Adrenal gland (tissue), 12 donors: ENCODE data around the gene DIO3. TPM values are rescaled to one million over a fixed set of nuclear protein-coding genes. Genes with fewer than 3 reads are reported as not detected.

Experiments
- DNase-seq, 7 donors: peaks; one replicate each; pipeline ENCODE4 v3.0.0-alpha.2; 2019 to 2020
- H3K27ac ChIP-seq, 5 donors: fragments of 200-600 bp; sonication (generic) in 4 of 5; 1 replicate in 3 of 5; 2 replicates in 2 of 5; pipeline versions ENCODE4 v1.5.1 to v1.8.0; 2016 to 2020; ENCODE audit warnings: mild to moderate bottlenecking in 1 of 5
- H3K27me3 ChIP-seq: fragments of 200-600 bp; 2 replicates; pipeline ENCODE4 v1.8.0; 2021
- H3K36me3 ChIP-seq, 2 donors: fragments of 200-600 bp; replicated peaks in 1 of 2; 1 replicate in 1 of 2; 2 replicates in 1 of 2; pipeline versions ENCODE4 v1.5.1 to v1.8.0; 2018 to 2022
- H3K4me1 ChIP-seq, 2 donors: fragments of 200-600 bp; replicated peaks in 1 of 2; 1 replicate in 1 of 2; 2 replicates in 1 of 2; pipeline versions ENCODE4 v1.5.1 to v1.8.0; 2018 to 2021
- H3K4me3 ChIP-seq, 4 donors: fragments of 200-600 bp; sonication (generic) in 3 of 4; one replicate each; pipeline ENCODE4 v1.5.1; 2016 to 2018
- H3K9me3 ChIP-seq, 3 donors: fragments of 200-600 bp; sonication (generic) in 1 of 3; replicated peaks in 1 of 3; 1 replicate in 2 of 3; 2 replicates in 1 of 3; pipeline versions ENCODE4 v1.5.1 to v1.8.0; 2016 to 2021
- POLR2A ChIP-seq, 2 donors: fragments of 450-650 bp; IDR thresholded peaks; one replicate each; pipeline ENCODE4 v1.6.1; 2017; ENCODE audit warnings: antibody characterized with exemption in 2 of 2, mild to moderate bottlenecking in 2 of 2, moderate library complexity in 1 of 2
- WGBS, 4 donors: extraction: QIAGEN DNeasy Blood & Tissue Kit in 2 of 4; methylation state at CpG; one replicate each; pipeline versions ENCODE4 v1.1.5 to v1.1.7; 2013 to 2017; 5-methylcytosine and 5-hydroxymethylcytosine counted together
- intact Hi-C, 2 donors: fragments of 100-400 bp; cut with DNase I; formaldehyde crosslinking; loops; one replicate each; pipeline versions ENCODE4 v1.14.1 to v1.15.0; 2022 to 2023
- polyA plus RNA-seq, 3 donors: library from polyadenylated mRNA; stranded (reverse); fragments of 200-250 nt in 2 of 3; fragments of 350-450 nt in 1 of 3; fragmentation: Illumina TruSeq in 1 of 3; extraction: RNeasy Lipid Tissue Mini Kit (QIAGEN cat#74804) in 1 of 3; gene quantifications; one replicate each; pipeline ENCODE4 v1.2.3, GENCODE V29; 2013 to 2014
- total RNA-seq, 9 donors: library from RNA; depleted of rRNA in 4 of 9; stranded (reverse); fragments of >200 nt in 4 of 9; fragments of 120-200 nt in 1 of 9; fragmentation: NEBNext Ultra II Directional in 1 of 9; extraction: Animal tissue kit (Norgen Biotek cat#: 25700) in 1 of 9; gene quantifications; one replicate each; pipeline versions ENCODE4 v1.1.0 to v1.2.4, GENCODE V29; 2013 to 2023
- TF ChIP-seq, protein P1 (sequence below), 6 experiments: fragments of 450-650 bp in 4 of 6; fragments of 200-600 bp in 2 of 6; sonication (generic) in 1 of 6; IDR thresholded peaks; 1 replicate in 5 of 6; 2 replicates in 1 of 6; pipeline versions ENCODE4 v1.5.1 to v1.8.0; 2016 to 2021; ENCODE audit warnings: antibody characterized with exemption in 6 of 6, mild to moderate bottlenecking in 2 of 6, moderate library complexity in 1 of 6
- donor health status: healthy with polysubstance abuse.
- donor health status: Bipolar disorder and iron deficiency.
- donor health status: DM: yes; HTN: yes; CAD: no.
- donor health status: DM: no; HTN: no; CAD: no.
- donor health status: DM: no; HTN: no; CAD: no.
- donor health status: DM: yes; HTN: yes; CAD: no.

The DIO3 gene
- total and polyA plus RNA-seq, 12 donors: 0.16 to 1.8 (median 0.27) TPM; not detected in 3

DNA sequence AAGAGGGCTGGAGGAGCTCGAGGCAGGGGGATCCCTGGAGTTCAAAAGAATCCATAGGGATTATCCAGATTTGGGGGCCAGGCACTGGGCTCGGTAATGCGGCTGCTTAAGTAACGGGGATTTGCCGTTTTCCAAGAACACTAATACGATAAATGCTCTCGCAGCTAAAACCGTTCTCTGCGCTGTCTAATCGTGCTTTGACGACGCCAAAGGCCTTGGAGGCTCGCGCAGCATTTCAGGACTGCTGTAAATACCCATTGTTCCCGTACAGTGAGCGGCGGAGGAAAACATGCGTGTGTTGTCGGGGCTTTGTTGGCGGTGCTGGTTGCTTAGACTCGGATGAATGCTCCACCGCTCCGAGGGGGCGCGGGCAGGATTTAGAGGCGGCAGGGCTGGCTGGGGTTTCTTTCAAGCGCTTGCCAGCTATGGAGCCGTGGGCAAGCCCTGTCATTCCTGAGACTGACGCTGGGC, 26.2 kb downstream of the DIO3 start:
- Histone ChIP-seq H3K4me1 (no peaks in the 10 kb centered on the region), H3K9me3 (no peaks in the 10 kb centered on the region), H3K27ac (no peak overlapping the region), H3K36me3 (no peaks in the 10 kb centered on the region), H3K27me3 (no peaks in the 10 kb centered on the region), H3K4me3 (no peak overlapping the region)
- no peak for TF ChIP-seq POLR2A (IDR thresholded peaks at IDR 0.05)
- TF ChIP-seq, protein P1, sequence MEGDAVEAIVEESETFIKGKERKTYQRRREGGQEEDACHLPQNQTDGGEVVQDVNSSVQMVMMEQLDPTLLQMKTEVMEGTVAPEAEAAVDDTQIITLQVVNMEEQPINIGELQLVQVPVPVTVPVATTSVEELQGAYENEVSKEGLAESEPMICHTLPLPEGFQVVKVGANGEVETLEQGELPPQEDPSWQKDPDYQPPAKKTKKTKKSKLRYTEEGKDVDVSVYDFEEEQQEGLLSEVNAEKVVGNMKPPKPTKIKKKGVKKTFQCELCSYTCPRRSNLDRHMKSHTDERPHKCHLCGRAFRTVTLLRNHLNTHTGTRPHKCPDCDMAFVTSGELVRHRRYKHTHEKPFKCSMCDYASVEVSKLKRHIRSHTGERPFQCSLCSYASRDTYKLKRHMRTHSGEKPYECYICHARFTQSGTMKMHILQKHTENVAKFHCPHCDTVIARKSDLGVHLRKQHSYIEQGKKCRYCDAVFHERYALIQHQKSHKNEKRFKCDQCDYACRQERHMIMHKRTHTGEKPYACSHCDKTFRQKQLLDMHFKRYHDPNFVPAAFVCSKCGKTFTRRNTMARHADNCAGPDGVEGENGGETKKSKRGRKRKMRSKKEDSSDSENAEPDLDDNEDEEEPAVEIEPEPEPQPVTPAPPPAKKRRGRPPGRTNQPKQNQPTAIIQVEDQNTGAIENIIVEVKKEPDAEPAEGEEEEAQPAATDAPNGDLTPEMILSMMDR (IDR thresholded peaks at IDR 0.05): no peak
- intact Hi-C loops: no loop called here
- 93 to 95% (median 94%) methylated on average over 19 to 29 of the region's 29 CpGs for WGBS, 4 donors
- DNase-seq: no peak

DNA sequence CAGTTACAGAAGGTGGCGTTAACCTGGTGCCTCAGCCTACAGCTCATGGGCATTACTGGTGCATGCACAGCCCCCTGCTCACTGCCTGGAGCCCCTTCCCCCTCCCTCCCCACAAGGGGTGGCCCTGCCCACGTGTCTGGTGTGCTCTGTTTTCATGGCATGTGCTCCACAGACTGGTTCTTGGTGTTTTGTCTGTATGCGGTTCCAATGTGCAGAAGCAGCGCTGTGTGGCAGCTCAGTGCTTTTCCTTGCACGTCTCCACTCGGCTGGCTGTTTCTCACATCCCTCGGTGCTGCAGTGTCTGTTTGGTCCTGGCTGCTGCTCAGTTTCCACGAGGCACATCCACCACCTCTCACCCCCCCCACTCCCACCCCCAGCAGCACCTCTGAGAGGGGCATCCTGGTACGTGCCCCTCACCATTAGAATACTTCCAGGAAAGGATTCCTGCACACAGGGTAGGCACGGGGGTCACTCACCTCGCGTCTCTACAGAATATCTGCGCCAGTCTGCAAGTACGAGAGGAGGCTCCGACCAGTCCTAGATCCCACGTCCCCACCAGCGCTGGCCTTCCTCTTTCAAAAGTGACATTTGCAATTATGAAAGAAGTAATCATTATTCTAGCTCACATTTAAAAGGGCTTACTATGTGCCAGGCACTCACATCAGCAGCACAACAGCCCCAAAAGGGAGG, 27.1 kb downstream of the DIO3 start:
- H3K9me3 ChIP-seq: no peaks in the 10 kb centered on the region
- H3K27ac ChIP-seq: no peak overlapping the region
- WGBS, 4 donors: 74 to 80% (median 75%) methylated on average over 17 of the region's 17 CpGs
- intact Hi-C loops: no loop called here
- DNase-seq: peak in 1 of 7 donors; percentile 35
- H3K36me3 ChIP-seq: no peaks in the 10 kb centered on the region
- H3K4me1 ChIP-seq: no peaks in the 10 kb centered on the region
- TF ChIP-seq, protein P1 (IDR thresholded peaks at IDR 0.05): no peak
- TF ChIP-seq POLR2A (IDR thresholded peaks at IDR 0.05): no peak
- no peak overlapping the region for H3K4me3 ChIP-seq
- no peaks in the 10 kb centered on the region for H3K27me3 ChIP-seq

DNA sequence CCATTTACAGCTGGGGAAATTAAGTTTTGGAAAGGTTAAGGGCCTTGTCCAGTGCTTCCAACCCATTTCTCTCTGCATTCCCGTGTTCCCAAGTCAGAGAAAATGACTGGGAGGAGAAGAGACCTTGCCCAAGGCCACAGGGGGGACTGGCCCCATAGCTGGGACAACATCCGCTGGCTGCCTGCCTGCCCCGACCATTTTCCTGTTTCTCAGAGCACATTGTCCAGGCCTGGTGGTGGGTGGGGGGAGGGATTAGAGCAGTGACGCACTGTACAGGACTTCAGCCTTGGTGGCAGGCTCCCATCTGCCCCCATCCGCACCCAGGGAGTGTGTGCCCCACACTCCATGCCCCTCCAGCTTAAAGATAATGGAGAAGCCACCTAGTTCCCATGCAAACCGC, 27.7 kb downstream of the DIO3 start:
- intact Hi-C loops: no loop called here
- TF ChIP-seq, protein P1 (IDR thresholded peaks at IDR 0.05): no peak
- no peak for TF ChIP-seq POLR2A (IDR thresholded peaks at IDR 0.05)
- Histone ChIP-seq H3K36me3 (no peaks in the 10 kb centered on the region), H3K27me3 (no peaks in the 10 kb centered on the region), H3K4me1 (no peaks in the 10 kb centered on the region), H3K9me3 (no peaks in the 10 kb centered on the region), H3K27ac (no peak overlapping the region), H3K4me3 (no peak overlapping the region)
- DNase-seq: peak in 4 of 7 donors; percentile 25 to 48 (median 32)
- 32 to 49% (median 43%) methylated on average over 5 to 6 of the region's 6 CpGs for WGBS, 4 donors

DNA sequence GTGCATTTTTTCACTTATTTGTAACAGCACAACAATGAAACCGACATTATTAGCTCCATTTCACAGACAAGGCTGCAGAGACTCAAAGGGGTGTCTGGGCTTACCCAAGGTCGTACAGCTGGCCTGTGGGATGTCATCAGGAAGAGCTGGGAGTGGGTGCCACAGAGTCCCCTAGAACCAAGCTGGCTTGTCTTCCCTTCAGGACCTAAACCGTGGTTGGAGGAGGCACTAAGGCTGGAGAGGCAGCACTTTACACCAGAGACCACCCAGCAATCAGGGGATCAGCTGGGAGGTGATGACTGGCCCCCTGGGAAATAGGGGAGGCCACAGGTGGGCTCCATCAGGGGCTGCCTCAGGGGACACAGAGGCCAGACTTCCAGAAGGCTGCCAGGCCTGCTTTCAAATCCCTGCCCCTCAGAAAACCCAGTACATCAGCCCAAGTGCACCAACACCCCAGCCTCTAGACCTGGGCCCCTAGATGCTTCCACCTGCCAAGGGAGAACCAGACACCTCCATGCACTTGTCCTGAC, 28.3 kb downstream of the DIO3 start:
- peak in 1 of 7 donors; percentile 14 for DNase-seq
- Histone ChIP-seq H3K4me3 (no peak overlapping the region), H3K9me3 (no peaks in the 10 kb centered on the region), H3K27me3 (no peaks in the 10 kb centered on the region), H3K4me1 (no peaks in the 10 kb centered on the region), H3K27ac (no peak overlapping the region), H3K36me3 (no peaks in the 10 kb centered on the region)
- intact Hi-C loops: no loop called here
- WGBS, 4 donors: 73 to 88% (median 75%) methylated on average over 2 to 3 of the region's 3 CpGs
- TF ChIP-seq POLR2A (IDR thresholded peaks at IDR 0.05): no peak
- TF ChIP-seq, protein P1 (IDR thresholded peaks at IDR 0.05): no peak
